Measurements from ENCODE around the gene DCAF5.
A peak's percentile ranks its signal among the peaks of the same experiment; 100 is the strongest.

DCAF5 gene

DNA sequence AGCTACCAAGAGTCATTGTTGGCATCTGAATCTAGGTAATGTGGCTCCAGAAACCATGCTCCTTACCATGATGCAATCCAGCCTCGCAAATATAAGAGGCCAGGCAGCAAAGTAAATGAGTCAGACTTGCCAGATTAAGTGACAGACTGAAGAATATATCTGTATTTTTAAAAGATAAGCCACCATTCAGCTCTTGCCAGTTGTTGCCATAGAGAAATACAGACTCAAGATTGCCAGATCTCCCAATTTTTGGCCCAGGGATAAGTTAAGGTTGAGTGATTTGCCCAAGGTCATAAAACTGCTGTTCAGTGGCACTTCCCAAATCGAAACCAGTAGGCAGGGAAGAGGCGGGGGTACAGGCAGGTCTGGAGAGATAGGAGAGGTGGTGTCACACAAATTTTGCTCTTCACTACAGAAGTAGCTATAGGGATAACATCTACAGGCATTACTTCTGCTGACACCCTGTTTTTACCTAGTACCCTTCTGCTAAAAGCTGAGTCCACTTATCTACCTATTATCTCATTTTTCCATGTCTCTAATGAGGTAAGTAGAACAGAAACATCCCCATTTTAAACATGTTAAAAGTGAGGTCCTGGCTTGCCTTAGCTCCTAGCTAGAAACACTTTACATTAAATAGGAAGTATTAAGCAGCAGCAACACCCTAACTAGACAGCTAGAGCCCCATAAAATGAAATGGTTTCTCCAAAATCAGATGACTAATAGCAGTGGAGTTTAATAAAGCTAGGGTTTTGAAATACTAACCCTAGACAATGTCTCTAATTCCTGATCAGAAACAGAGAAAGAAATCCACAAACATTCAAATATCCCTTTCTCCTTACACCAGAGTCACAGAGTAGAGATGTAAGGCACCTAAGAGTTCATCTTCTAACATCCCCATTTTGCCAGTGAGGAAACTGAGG lies 19.5 kb downstream of the DCAF5 start:
- Mint-ChIP-seq H3K27me3 (no peaks in the 10 kb centered on the region), H3K4me1 (peaks cover 27 to 66% of the 10 kb centered on the region in 2 donors), H3K36me3 (peaks cover 0 to 4% of the 10 kb centered on the region in 2 donors), H3K27ac (no peak overlapping the region), H3K9me3 (no peaks in the 10 kb centered on the region), H3K4me3 (no peak overlapping the region)
- DNase-seq (no peak), ATAC-seq (replicated peaks) (no peak)

DNA sequence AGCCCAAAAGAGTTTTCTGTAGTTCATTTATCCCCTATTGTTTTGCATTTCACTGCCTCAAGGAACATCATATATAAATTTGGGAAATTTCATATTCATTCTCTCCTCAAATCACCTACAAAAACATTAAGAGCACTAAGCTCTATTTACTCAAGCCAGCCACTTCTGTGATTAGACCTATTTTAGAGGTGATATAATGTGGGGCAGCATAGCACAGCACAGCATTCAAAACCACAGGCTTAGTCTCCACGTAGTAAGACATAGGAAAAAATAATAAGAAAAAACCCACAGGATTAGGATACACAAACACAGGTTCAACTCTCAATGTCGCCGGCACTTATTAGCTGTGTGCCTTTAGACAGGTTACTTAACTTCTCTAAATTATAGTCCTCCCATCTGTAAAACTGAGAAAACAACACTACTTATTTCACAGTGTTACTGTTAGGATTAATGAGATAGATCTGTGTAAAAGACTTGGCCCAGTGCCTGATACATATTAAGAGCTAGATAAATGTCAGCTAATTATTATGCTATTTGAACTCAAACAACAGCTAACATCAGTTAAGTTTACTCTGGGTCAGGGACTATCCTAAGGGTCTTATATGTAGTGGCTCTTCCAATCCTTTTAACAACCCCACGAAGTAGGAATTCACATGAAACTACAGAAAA lies 20.3 kb downstream of the DCAF5 start:
- Mint-ChIP-seq H3K36me3 (peaks cover 0 to 4% of the 10 kb centered on the region in 2 donors), H3K27me3 (no peaks in the 10 kb centered on the region), H3K4me3 (no peak overlapping the region), H3K27ac (no peak overlapping the region), H3K4me1 (peaks cover 21 to 60% of the 10 kb centered on the region in 2 donors), H3K9me3 (no peaks in the 10 kb centered on the region)
- DNase-seq (no peak), ATAC-seq (replicated peaks) (no peak)

- ATAC-seq (replicated peaks) (no peak), DNase-seq (no peak)
- no peaks in the 10 kb centered on the region for H3K27me3 Mint-ChIP-seq
- no peaks in the 10 kb centered on the region for H3K36me3 Mint-ChIP-seq
- H3K4me3 Mint-ChIP-seq = no peak overlapping the region
- H3K9me3 Mint-ChIP-seq = no peaks in the 10 kb centered on the region
- peaks cover 22 to 58% of the 10 kb centered on the region in 2 donors for H3K4me1 Mint-ChIP-seq
- no peak overlapping the region for H3K27ac Mint-ChIP-seq
Measured at GRCh38 chr14:69131176-69131575, 21.7 kb downstream of the DCAF5 start.

GRCh38 chr14:69129264-69129880 lies 23.5 kb downstream of the DCAF5 start:
- H3K4me3 Mint-ChIP-seq = no peak overlapping the region
- no peaks in the 10 kb centered on the region for H3K9me3 Mint-ChIP-seq
- H3K27ac Mint-ChIP-seq = peak overlapping the region; percentile 81
- DNase-seq (peak; percentile 26), ATAC-seq (replicated peaks) (peak; percentile 85 to 87)
- H3K27me3 Mint-ChIP-seq = no peaks in the 10 kb centered on the region
- peaks cover 22 to 66% of the 10 kb centered on the region in 2 donors for H3K4me1 Mint-ChIP-seq
- H3K36me3 Mint-ChIP-seq = no peaks in the 10 kb centered on the region

DNA sequence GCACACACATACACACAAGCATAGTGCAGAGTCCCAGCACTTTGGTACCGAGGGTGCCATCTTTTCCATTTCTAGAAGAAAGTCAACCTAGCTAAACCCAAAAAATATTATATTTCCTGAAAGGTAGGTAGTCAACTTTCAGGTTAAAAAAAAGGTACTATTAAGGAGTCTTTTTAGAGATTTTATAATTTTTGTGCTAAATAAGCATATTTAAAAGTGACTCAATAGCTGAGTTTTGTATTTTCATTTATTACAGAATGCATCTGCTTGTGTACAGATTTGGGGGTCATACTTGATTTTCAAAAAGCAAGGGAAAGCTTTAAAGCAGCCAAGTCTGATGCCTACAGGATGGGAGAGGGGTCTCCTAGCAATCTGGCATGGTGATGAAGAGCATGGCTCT lies 34.6 kb downstream of the DCAF5 start:
- H3K4me3 Mint-ChIP-seq = no peak overlapping the region
- peaks cover 19 to 30% of the 10 kb centered on the region in 2 donors for H3K4me1 Mint-ChIP-seq
- ATAC-seq (replicated peaks) = no peak
- DNase-seq = no peak
- H3K27me3 Mint-ChIP-seq = no peaks in the 10 kb centered on the region
- H3K27ac Mint-ChIP-seq = no peak overlapping the region
- H3K36me3 Mint-ChIP-seq = peaks cover 30 to 36% of the 10 kb centered on the region in 2 donors
- H3K9me3 Mint-ChIP-seq = no peaks in the 10 kb centered on the region

DNA sequence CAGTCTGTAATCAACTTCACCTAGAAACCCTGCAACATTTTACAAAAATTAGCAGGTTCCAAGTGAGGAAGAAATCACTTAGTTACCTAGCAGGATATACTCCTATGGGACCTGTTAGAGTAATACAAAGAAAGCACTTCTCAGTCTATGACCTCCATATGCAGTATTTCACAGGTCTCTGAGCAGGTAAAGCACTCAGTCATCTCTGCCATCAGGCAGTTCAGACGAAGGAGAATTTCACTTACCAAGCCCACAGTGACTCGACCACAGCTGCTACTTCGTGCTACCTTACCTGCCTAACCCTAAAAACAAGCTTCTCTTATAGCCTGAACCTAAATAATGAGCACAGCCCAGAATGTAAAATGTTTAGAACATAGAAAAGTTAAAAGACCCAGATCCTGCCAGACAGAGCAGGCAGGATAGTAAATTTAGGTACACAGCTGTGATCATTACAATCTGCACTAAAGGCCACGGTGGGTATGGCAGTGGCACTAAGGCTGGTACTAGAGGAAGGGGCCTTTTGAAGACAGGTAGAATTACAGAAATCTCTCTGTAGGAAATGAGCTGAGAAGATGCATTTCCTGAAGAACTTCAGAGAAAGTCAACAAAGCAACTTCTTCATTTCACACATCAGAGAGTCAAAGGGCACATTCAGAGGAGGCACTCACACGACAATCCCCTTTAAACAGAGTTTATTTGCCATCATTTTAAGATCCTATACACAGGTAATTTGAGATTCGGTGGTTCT lies 35.7 kb downstream of the DCAF5 start:
- Mint-ChIP-seq H3K27ac (peak overlapping the region; percentile 73), H3K36me3 (peaks cover 25 to 38% of the 10 kb centered on the region in 2 donors), H3K4me1 (peaks cover 19 to 27% of the 10 kb centered on the region in 2 donors), H3K27me3 (no peaks in the 10 kb centered on the region), H3K4me3 (no peak overlapping the region), H3K9me3 (no peaks in the 10 kb centered on the region)
- DNase-seq (no peak), ATAC-seq (replicated peaks) (peak; percentile 57 to 78)

GRCh38 chr14:69115407-69116185 lies 37.3 kb downstream of the DCAF5 start:
- no peak overlapping the region for H3K27ac Mint-ChIP-seq
- no peaks in the 10 kb centered on the region for H3K27me3 Mint-ChIP-seq
- peaks cover 12 to 15% of the 10 kb centered on the region in 2 donors for H3K4me1 Mint-ChIP-seq
- H3K36me3 Mint-ChIP-seq = peaks cover 15 to 37% of the 10 kb centered on the region in 2 donors
- H3K9me3 Mint-ChIP-seq = no peaks in the 10 kb centered on the region
- DNase-seq (no peak), ATAC-seq (replicated peaks) (no peak)
- no peak overlapping the region for H3K4me3 Mint-ChIP-seq

- ATAC-seq (replicated peaks) = no peak
- H3K4me1 Mint-ChIP-seq = peaks cover 10 to 14% of the 10 kb centered on the region in 2 donors
Measured at GRCh38 chr14:69114763-69115162, 38.2 kb downstream of the DCAF5 start.

GRCh38 chr14:69108358-69108757 lies 44.6 kb downstream of the DCAF5 start:
- Mint-ChIP-seq H3K27me3 (no peaks in the 10 kb centered on the region), H3K36me3 (peaks cover 16 to 26% of the 10 kb centered on the region in 2 donors), H3K9me3 (no peaks in the 10 kb centered on the region), H3K4me1 (peaks cover 0 to 2% of the 10 kb centered on the region in 2 donors), H3K4me3 (no peak overlapping the region), H3K27ac (no peak overlapping the region)
- DNase-seq (no peak), ATAC-seq (replicated peaks) (no peak)

More at GRCh38 chr14:69114763-69115162, 38.2 kb downstream of the DCAF5 start:
- Mint-ChIP-seq H3K36me3 (peaks cover 15 to 38% of the 10 kb centered on the region in 2 donors), H3K4me3 (no peak overlapping the region), H3K27ac (no peak overlapping the region), H3K27me3 (no peaks in the 10 kb centered on the region), H3K9me3 (no peaks in the 10 kb centered on the region)
- no peak for DNase-seq

GRCh38 chr14:69107407-69108003 lies 45.4 kb downstream of the DCAF5 start:
- Mint-ChIP-seq H3K4me1 (peaks cover 0 to 3% of the 10 kb centered on the region in 2 donors), H3K4me3 (no peak overlapping the region), H3K9me3 (no peaks in the 10 kb centered on the region), H3K27me3 (no peaks in the 10 kb centered on the region), H3K27ac (no peak overlapping the region), H3K36me3 (peaks cover 16 to 27% of the 10 kb centered on the region in 2 donors)
- DNase-seq (peak; percentile 5), ATAC-seq (replicated peaks) (peak; percentile 58 to 65)

DNA sequence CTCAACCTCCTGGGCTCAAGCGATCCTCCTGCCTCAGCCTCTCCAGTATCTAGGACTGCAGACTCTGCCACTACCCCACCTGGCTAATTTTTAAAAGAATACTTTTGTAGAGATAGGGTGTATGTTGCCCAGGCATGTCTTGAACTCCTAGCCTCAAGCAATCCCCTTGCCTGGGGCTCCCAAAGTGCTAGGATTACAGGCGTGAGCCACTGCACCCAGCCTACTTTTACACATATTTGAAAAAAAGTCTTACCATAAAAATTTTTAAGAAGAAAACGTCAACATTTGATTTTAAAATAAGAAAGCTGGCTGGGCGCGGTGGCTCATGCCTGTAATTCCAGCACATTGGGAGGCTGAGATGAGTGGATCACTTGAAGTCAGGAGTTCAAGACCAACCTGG lies 46.5 kb downstream of the DCAF5 start:
- H3K4me1 Mint-ChIP-seq = peaks cover 0 to 4% of the 10 kb centered on the region in 2 donors
- H3K27me3 Mint-ChIP-seq = no peaks in the 10 kb centered on the region
- H3K9me3 Mint-ChIP-seq = no peaks in the 10 kb centered on the region
- no peak for ATAC-seq (replicated peaks)
- no peak overlapping the region for H3K4me3 Mint-ChIP-seq
- H3K27ac Mint-ChIP-seq = no peak overlapping the region
- H3K36me3 Mint-ChIP-seq = peaks cover 16 to 25% of the 10 kb centered on the region in 2 donors
- DNase-seq = no peak

- ATAC-seq (replicated peaks) (no peak), DNase-seq (no peak)
- Mint-ChIP-seq H3K27ac (no peak overlapping the region), H3K9me3 (no peaks in the 10 kb centered on the region), H3K4me1 (peaks cover 0 to 4% of the 10 kb centered on the region in 2 donors), H3K4me3 (no peak overlapping the region), H3K27me3 (no peaks in the 10 kb centered on the region), H3K36me3 (peaks cover 14 to 16% of the 10 kb centered on the region in 2 donors)
Measured at GRCh38 chr14:69105326-69105725, 47.6 kb downstream of the DCAF5 start.

- H3K27me3 Mint-ChIP-seq = no peaks in the 10 kb centered on the region
- H3K9me3 Mint-ChIP-seq = no peaks in the 10 kb centered on the region
- peaks cover 0 to 4% of the 10 kb centered on the region in 2 donors for H3K4me1 Mint-ChIP-seq
- no peak for DNase-seq
- no peak overlapping the region for H3K27ac Mint-ChIP-seq
- no peak for ATAC-seq (replicated peaks)
- peaks cover 18 to 22% of the 10 kb centered on the region in 2 donors for H3K36me3 Mint-ChIP-seq
- no peak overlapping the region for H3K4me3 Mint-ChIP-seq
Measured at GRCh38 chr14:69101331-69101826, 51.5 kb downstream of the DCAF5 start.

Data from stimulated activated naive B cell treated with anti-CD40 and anti-IgM and Interleukin-4, amounts not matched to agents 10 μg/mL and 1 μg/mL and 100 μg/mL, for 72 hours (primary cell).